ENCODE results near the gene UNC5B.

UNC5B gene

DNA sequence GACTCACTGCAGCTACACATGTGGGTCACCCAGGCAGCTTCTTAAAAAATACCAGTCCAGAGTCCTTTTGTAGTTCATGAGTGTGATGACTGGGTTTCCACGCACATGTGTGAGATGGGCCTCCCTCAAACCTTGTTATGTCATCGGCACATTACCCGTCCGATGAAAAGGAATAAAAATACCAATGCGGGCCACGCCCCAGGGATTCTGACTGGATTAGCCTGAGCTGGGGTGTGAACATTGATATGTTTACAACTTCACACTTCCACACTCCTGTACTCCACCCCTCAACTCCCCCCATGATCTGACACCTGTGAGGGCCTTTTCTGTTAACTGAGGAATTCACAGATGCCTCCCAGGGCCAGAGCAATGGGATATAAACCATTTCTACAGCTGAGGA is 112.9 kb downstream of the UNC5B start:
- DNase-seq, result no peak

DNA sequence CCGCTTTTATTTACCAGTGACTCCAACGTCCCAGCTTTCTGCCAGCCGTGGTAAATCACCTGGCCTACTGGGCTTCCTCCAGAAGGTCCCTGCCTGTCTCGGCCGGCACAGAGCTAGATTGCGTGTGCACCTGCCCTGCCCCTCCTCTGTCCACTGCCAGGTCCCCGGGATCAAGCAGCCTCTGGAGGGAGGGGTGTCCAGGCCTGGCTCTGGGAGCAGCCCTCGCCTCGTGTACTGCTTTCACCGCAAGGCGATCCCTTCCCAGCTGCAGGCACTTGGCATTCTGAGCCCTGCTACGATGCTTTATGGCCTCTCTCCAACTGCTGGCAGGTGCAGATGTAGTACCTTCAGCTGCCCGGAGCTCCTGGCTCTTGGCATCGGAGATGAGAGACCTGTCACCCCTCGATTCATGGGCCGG is 114.1 kb downstream of the UNC5B start:
- peak; percentile 30 for DNase-seq

DNA sequence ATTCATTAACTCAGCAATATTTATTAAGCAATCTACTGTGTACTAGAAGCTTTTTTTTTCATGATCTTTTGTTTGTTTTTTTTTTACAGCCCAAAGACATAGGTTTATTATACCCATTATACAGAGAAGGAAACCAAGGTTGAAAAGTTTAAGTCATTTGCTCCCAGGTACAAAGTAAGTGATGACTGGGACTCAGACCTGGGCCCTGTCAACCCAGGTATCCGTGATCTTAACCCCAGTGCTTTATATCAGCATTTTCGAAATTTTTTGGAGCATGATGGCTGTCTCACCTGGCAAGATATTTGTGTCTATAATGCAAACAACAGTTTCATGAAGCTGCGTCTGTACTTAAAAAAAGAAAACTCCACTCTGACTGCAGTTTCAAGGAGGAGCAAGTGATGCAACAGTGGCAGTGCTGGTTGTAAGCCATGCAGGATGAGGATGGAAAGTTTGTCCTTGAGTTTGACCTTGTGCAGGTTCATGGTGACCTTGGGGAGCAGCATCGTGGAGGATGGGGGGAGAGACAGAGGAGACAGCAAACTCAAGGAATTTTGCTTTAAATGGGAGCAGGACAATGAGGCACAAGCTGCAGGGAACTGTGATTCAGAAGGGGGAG is 118.5 kb downstream of the UNC5B start:
- DNase-seq, result no peak

DNA sequence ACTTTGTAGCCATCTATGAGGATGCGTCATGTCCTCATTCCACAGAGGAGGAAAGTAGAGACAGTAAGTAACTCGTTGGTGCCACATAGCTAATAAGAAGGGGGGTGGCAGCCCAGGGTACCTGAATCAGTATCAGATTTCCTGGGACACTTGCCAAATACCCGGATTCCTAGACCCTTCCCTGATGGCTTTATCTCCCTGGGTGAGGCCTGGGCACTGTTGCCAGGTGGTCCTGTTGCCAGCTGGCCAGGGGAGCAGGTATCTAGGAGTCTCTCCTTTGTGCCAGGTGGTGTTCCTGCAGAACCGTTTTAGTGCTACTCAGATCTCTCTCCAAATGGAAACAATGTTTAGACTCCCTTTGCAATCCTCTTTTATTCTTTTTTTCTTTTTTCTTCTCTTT is 119.4 kb downstream of the UNC5B start:
- peak; percentile 59 for DNase-seq

GRCh38 chr10:71332466-71332865 is 120.1 kb downstream of the UNC5B start:
- no peak for DNase-seq

GRCh38 chr10:71333129-71333887 is 120.9 kb downstream of the UNC5B start:
- DNase-seq, result peak; percentile 11

DNA sequence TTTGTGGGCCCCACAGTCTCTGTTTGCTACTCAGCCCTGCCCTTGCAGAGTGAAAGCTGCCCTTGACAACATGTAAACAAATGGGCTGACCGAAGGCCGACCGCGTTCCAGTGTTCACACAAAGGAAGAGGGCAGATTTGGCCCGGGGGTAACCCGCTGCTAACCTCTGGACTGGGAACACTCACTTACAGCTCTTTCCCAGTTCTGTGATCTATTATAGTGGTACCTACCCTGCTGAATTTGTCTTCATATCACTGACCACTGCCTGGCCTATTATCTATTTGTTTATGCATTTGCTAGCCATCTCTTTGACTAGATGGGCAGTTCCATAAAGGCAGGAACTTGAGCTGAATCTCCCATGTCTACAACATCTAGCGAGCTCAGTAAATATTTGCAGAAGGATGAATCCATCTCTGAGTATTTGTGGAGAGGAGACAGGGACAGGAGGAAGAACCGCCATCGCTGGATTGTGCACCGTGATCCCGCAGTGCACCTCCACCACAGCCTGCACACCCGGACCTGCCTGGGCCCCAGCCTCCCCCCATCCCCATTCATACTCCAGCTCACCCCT is 121.9 kb downstream of the UNC5B start:
- peak; percentile 57 for DNase-seq

- no peak for DNase-seq
These were observed 122.9 kb downstream of the UNC5B start for GRCh38 chr10:71335173-71335708.

DNA sequence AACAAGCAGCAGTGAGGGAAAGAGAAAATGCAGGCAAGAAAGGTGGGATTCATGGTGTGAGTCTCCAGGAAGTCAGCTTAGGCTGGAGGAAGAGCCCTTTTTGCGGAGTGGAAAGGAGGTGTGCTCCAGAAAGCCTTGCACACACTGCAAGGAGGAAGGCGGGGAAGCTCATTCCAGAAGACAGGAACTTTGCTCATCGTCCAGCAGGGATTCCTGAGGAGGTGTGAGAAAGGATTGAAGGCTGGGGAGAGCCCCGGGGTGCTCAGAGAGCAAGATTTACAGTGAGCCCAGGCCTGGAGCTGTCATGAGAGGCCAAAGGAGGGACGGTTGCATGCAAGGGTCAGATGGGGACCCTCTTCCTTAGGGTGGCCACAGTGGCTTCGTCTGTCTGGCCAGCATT is 124.3 kb downstream of the UNC5B start:
- DNase-seq, result no peak

DNA sequence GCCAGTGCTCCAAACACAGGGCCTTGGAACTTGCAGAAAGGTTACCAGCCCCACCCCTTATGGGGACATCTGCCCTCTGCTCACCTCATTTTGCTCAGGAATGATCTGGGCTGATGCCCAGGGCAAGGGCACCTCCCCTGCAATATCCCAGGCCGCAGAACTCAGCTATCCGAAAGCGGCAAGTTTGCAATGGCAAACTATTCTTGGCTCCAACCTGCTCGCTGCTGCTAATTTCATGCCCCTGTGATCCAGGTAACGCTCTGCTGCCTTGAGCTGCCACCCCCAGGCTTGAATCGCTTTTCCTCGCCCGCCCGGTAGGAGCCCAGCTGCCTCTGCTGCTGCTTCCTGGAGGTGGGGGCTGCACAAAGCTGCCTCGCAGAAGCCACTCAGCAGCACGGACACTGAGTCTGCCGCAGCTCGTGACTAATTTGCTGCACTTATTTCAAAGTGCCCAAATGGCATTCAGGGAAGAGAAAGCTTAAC is 124.9 kb downstream of the UNC5B start:
- DNase-seq, result no peak

DNA sequence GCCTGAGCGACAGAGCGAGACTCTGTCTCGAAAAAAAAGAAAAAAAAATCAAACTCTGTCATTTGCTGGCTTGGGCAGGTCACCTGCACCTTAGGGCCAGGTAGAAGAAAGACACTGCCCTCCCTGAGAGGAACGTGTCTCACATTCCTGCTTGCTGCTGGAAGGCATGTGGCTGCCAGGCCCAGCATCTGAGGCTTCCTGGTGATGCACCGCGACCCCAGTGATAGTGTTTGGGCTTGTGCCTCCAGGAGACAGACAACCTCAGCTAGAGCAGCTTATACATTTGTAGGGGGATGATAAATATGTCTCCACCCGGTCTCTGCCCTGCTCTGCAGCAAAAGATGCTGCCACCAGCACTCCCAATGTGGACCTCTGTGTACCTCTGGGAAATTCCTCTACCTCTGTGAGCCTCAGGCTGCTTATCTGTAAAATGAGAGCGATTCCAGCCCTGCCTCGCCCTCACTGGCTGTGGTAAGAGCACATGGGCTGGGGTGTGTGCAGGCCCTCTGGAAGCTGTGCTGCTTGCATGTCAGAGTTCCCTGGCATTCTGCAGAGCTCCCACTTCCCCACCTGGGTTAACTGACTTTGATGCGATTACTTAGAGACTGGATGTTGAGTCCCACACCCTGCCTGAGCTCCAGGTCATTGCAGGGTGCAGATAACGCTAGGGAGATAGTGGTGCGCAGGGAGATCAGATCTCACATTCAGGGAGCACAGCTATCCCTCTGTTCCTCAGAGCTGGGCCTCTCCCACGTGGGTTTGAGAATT is 126.5 kb downstream of the UNC5B start:
- no peak for DNase-seq

- peak; percentile 58 for DNase-seq
These were observed 127.6 kb downstream of the UNC5B start for GRCh38 chr10:71339796-71340589.

DNA sequence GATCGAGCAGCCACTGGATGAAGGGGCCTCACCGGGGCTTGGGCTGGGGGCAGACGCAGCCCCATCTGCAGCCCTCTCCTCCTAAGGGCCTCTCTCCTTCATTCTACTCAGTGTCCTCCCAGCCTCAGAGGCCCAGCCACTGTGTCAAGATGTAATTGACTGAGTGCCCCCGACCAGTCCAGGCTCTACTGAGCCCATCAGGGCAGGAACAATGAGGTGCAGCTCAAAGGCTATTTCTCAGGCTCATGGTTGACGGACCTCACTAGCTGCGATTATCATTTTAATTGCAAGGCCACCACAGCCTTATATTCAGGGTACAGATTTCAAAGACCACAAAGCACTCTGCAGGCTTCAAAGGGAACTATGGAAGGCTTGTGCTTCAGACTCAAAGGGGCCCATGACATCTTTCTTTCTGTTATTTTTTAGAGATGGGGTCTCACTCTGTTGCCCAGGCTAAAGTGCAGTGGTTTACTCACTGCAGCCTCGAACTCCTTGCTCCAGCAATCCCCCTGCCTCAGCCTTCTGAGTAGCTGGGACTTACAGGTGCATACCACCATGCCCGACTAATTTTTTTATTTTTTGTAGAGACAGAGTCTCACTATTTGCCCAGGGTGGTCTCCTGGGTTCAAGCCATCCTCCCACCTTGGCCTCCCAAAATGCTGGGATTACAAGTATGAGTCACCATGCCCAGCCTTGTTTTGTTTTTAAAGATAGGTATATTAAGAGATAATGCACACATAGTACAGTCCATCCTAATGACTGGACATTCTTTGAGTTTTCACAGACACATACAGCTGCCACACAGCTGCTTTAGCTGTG is 130.4 kb downstream of the UNC5B start:
- no peak for DNase-seq

GRCh38 chr10:71343392-71343773 is 131.0 kb downstream of the UNC5B start:
- DNase-seq, result no peak

GRCh38 chr10:71344154-71344925 is 132.0 kb downstream of the UNC5B start:
- DNase-seq, result peak; percentile 45

DNA sequence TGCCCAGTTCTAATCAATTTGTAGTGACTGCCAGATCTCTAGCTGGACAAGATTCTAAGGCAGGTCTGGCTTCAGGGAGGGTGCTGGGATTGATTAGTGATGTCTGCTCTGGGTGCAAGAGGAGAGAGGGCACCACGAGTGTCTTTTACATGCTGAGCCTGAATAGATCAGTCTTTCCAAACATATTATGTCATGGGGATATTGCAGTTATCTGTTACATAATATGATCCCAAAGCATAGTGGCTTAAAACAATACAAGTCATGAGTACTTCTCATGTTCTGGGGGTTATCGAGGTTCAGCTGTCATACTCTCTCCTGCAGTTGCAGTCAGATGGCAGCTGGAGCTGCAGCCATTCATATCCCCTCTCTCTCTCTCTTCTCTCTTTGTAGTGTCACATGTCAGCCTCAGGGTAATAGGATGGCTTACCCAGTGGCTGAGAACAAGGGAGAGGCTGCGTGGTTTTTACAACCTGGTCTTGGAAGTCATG is 132.7 kb downstream of the UNC5B start:
- DNase-seq, result peak; percentile 18

GRCh38 chr10:71345694-71346093 is 133.3 kb downstream of the UNC5B start:
- DNase-seq, result no peak

- DNase-seq, result no peak
These were observed 134.4 kb downstream of the UNC5B start for GRCh38 chr10:71346731-71347130.

DNA sequence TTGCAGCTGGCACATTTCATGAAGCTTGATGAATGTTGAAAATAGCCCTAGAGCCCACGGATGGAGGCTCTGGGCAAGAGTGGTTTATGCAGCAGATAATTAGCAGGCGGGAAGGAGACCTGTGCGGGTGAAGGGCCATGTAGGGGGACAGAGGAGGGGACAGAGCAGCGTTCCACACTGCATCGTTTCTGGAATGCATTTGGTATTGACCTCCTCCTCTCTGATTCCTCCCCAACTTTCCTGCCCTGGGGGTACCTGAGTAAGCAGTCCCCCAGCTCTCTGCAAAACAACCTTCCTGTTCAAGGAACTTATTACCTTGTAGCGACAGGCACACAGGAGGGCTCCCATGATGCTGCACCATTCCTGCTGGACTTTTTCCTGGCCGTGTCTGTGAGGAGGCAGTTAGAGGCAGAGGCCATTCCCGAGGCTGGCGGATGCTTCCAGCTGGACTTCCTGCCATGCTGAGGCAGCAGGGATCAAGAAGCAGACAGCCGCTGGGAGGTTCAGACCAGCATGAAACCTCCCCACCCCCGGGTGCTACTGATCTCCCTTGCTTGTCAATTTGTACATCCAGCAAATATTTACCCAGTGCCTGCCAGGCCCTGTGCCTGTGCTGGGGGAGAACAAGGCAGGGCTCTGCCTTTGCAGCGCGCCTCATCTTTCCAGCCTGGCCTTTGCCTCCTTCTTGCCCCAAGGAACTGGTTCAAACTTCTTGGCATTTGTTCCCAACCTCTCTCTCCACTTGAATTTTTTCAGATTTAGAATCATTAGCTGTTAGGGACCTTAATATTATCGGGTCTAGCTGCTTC is 135.4 kb downstream of the UNC5B start:
- DNase-seq, result peak; percentile 81
